ENCODE measurements around the gene DNAH17.

- no peak for TF ChIP-seq CTCF (IDR thresholded peaks at IDR 0.05)
- no peak for TF ChIP-seq EZH2 (IDR thresholded peaks at IDR 0.05; ENCODE audit: borderline replicate concordance, insufficient read depth, low read depth, low read length, poor library complexity, severe bottlenecking)
Observed at GRCh38 chr17:78469443-78469842, 107.8 kb downstream of the DNAH17 start.
